ENCODE results near the gene FBL. TPM values are rescaled to one million over a fixed set of nuclear protein-coding genes. Genes with fewer than 3 reads are reported as not detected.

FBL gene
- total and polyA plus RNA-seq, 2 experiments from 2014 or later = 124 to 140 TPM

DNA sequence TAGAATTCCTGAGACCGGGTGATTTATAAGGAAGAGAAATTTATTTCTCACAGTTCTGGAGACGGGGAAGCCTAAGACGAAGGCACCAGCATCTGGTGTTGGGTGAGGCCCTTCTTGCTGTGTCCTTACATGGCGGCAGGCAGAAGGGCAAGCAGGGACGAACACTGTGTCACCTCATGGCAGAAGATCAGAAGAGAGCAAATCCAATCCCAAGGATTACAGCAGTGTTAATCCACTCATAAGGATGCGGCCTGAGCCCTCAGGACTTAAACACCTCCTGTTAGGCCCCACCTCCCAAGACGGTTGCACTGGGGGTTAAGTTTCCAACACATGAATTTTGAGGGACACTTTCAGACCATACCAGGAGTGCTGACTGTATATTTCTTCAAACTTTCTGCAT lies 6.7 kb upstream of the FBL start:
- H3K9me3 ChIP-seq (ENCODE audit: low read depth) = no peaks in the 10 kb centered on the region
- H3K27ac ChIP-seq = no peak overlapping the region
- no peak overlapping the region for H3K4me3 ChIP-seq
- no peak for TF ChIP-seq CTCF (IDR thresholded peaks at IDR 0.05; ENCODE audit: low read depth, low read length)
- no peaks in the 10 kb centered on the region for H3K4me1 ChIP-seq (ENCODE audit: low read depth)
- H3K27me3 ChIP-seq = no peaks in the 10 kb centered on the region
- H3K36me3 ChIP-seq = no peaks in the 10 kb centered on the region
- no peak for DNase-seq (ENCODE audit: low read depth in 1 of 2, low spot score in 1 of 2)

- H3K27ac ChIP-seq = no peak overlapping the region
- H3K36me3 ChIP-seq = no peaks in the 10 kb centered on the region
- H3K27me3 ChIP-seq = no peaks in the 10 kb centered on the region
- no peak overlapping the region for H3K4me3 ChIP-seq
- peaks cover 12% of the 10 kb centered on the region for H3K4me1 ChIP-seq (ENCODE audit: low read depth)
- H3K9me3 ChIP-seq (ENCODE audit: low read depth) = no peaks in the 10 kb centered on the region
- TF ChIP-seq CTCF (IDR thresholded peaks at IDR 0.05; ENCODE audit: low read depth, low read length) = no peak
- no peak for DNase-seq (ENCODE audit: low read depth in 1 of 2, low spot score in 1 of 2)
Measured at GRCh38 chr19:39850892-39851291, 4.7 kb upstream of the FBL start.

GRCh38 chr19:39848392-39848791 lies 2.2 kb upstream of the FBL start:
- H3K27me3 ChIP-seq = no peaks in the 10 kb centered on the region
- DNase-seq (ENCODE audit: low read depth in 1 of 2, low spot score in 1 of 2) = no peak
- H3K4me1 ChIP-seq (ENCODE audit: low read depth) = peaks cover 27% of the 10 kb centered on the region
- H3K9me3 ChIP-seq (ENCODE audit: low read depth) = no peaks in the 10 kb centered on the region
- H3K27ac ChIP-seq = no peak overlapping the region
- H3K4me3 ChIP-seq = no peak overlapping the region
- no peaks in the 10 kb centered on the region for H3K36me3 ChIP-seq
- TF ChIP-seq CTCF (IDR thresholded peaks at IDR 0.05; ENCODE audit: low read depth, low read length) = no peak

DNA sequence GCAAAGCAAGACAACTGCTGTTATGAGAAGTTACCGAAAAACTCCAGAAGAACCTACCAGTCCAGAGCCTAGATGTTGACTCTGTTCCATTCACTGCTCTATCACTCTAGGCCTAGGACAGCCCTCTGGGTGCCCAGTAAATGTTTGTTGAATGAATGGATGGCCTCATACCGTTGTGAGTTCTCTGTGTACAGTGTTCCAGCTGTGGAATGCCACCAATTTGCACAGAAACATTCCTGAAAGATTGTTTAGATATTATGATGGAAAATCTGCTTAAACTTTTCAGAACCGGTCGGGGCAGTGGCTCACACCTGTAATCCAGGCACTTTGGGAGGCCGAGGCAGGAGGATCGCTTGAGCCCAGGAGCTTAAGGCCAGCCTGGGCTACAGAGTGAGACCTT lies 1.3 kb upstream of the FBL start:
- no peak for TF ChIP-seq CTCF (IDR thresholded peaks at IDR 0.05; ENCODE audit: low read depth, low read length)
- Histone ChIP-seq H3K36me3 (no peaks in the 10 kb centered on the region), H3K27ac (peak overlapping the region; percentile 92), H3K27me3 (no peaks in the 10 kb centered on the region), H3K4me1 (ENCODE audit: low read depth) (peaks cover 30% of the 10 kb centered on the region), H3K4me3 (no peak overlapping the region), H3K9me3 (ENCODE audit: low read depth) (no peaks in the 10 kb centered on the region)
- no peak for DNase-seq (ENCODE audit: low read depth in 1 of 2, low spot score in 1 of 2)

DNA sequence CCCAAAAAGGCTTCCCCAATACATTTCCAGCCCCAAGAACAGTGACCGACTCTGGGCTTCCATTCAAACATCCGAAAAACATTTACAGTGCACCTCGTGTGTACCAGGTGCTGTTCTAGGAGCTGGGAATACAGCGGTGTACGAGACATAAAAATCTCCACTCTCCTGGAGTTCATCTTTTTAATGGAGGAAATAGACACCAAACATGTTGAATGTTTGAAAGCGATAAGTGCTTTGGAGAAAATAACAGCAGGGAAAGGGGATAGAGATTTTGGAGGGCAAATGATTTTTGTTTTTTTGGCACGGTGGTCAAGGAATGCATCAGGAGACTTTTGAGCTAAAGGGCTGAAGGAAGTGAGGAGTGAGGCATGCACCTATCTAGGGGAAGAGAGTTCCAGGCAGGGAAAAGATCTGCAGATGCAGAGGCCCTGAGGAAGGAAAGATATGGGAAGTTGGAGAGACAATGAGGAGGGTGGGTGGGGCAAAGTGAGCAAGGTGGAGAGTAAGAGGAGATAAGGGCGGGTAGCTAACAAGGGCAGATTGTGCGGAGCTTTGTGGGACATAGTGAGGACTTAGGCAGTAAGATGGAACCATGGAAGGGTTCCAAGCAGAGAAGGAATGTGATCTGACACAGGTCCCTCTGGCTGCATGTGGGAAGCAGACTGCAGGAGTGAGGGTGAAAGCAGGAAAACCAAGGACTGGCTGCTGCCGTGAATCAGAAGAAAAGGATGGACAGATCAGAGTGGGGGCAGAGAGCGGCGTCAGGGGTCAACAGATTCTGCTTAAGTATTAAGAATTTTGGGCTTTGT lies 703 bp upstream of the FBL start:
- H3K9me3 ChIP-seq (ENCODE audit: low read depth) = no peaks in the 10 kb centered on the region
- H3K27me3 ChIP-seq = no peaks in the 10 kb centered on the region
- H3K4me1 ChIP-seq (ENCODE audit: low read depth) = peaks cover 34% of the 10 kb centered on the region
- peak overlapping the region; percentile 67 for H3K4me3 ChIP-seq
- TF ChIP-seq CTCF (IDR thresholded peaks at IDR 0.05; ENCODE audit: low read depth, low read length) = no peak
- peak; percentile 18 to 31 for DNase-seq (ENCODE audit: low read depth in 1 of 2, low spot score in 1 of 2)
- no peaks in the 10 kb centered on the region for H3K36me3 ChIP-seq
- H3K27ac ChIP-seq = peak overlapping the region; percentile 92

Data from cardiac muscle cell (in vitro differentiated cells and primary cell).